Liver (tissue), 3 donors: ENCODE data around the gene PIN4.

Experiments used
- CTCF ChIP-seq: fragments of 150-350 bp; IDR thresholded peaks from 2 replicates; pipeline ENCODE4 v1.5.1; 2017; ENCODE audit warnings: improper control_type of control experiment, low read depth, low read length; ENCODE audit not compliant: missing input control
- FOXA1 ChIP-seq: IDR thresholded peaks from 2 replicates; pipeline ENCODE4 v1.6.1; 2016; ENCODE audit warnings: antibody characterized with exemption
- GABPA ChIP-seq, 2 donors: IDR thresholded peaks in 1 of 2; conservative IDR thresholded peaks in 1 of 2; 2 replicates each; pipeline ENCODE4 v1.6.1; 2016; ENCODE audit warnings: antibody characterized with exemption in 2 of 2, mild to moderate bottlenecking in 1 of 2, moderate library complexity in 1 of 2
- HNF4G ChIP-seq: IDR thresholded peaks from 2 replicates; pipeline ENCODE4 v1.6.1; 2016; ENCODE audit warnings: antibody characterized with exemption
- JUND ChIP-seq, 2 donors: IDR thresholded peaks; 2 replicates each; pipeline ENCODE4 v1.6.1; 2016; ENCODE audit warnings: antibody characterized with exemption in 2 of 2
- MAX ChIP-seq: IDR thresholded peaks from 2 replicates; pipeline ENCODE4 v1.6.1; 2016; ENCODE audit warnings: antibody characterized with exemption
- NR2F2 ChIP-seq: IDR thresholded peaks from 2 replicates; pipeline ENCODE4 v1.6.1; 2016; ENCODE audit warnings: antibody characterized with exemption
- RAD21 ChIP-seq, 2 donors: IDR thresholded peaks; 2 replicates each; pipeline ENCODE4 v1.6.1; 2016; ENCODE audit warnings: antibody characterized with exemption in 2 of 2, mild to moderate bottlenecking in 2 of 2
- YY1 ChIP-seq: IDR thresholded peaks from 2 replicates; pipeline ENCODE4 v1.6.1; 2016; ENCODE audit warnings: antibody characterized with exemption, mild to moderate bottlenecking
- TF ChIP-seq, protein P1 (sequence below): IDR thresholded peaks from 2 replicates; pipeline ENCODE4 v1.6.1; 2016; ENCODE audit warnings: antibody characterized with exemption, mild to moderate bottlenecking
- TF ChIP-seq, protein P2 (sequence below): IDR thresholded peaks from 2 replicates; pipeline ENCODE4 v1.6.1; 2016; ENCODE audit warnings: antibody characterized with exemption
- donor health status: healthy.
- donor health status: healthy.

- TF ChIP-seq RAD21 (IDR thresholded peaks at IDR 0.05) (no peak), NR2F2 (no peak), CTCF (no peak), YY1 (no peak), JUND (IDR thresholded peaks at IDR 0.05) (no peak), HNF4G (no peak), MAX (no peak), FOXA1 (no peak), GABPA (IDR thresholded peaks at IDR 0.05 in 1 of 2, conservative IDR thresholded peaks at IDR 0.05 in 1 of 2) (no peak)
- TF ChIP-seq, protein P1, sequence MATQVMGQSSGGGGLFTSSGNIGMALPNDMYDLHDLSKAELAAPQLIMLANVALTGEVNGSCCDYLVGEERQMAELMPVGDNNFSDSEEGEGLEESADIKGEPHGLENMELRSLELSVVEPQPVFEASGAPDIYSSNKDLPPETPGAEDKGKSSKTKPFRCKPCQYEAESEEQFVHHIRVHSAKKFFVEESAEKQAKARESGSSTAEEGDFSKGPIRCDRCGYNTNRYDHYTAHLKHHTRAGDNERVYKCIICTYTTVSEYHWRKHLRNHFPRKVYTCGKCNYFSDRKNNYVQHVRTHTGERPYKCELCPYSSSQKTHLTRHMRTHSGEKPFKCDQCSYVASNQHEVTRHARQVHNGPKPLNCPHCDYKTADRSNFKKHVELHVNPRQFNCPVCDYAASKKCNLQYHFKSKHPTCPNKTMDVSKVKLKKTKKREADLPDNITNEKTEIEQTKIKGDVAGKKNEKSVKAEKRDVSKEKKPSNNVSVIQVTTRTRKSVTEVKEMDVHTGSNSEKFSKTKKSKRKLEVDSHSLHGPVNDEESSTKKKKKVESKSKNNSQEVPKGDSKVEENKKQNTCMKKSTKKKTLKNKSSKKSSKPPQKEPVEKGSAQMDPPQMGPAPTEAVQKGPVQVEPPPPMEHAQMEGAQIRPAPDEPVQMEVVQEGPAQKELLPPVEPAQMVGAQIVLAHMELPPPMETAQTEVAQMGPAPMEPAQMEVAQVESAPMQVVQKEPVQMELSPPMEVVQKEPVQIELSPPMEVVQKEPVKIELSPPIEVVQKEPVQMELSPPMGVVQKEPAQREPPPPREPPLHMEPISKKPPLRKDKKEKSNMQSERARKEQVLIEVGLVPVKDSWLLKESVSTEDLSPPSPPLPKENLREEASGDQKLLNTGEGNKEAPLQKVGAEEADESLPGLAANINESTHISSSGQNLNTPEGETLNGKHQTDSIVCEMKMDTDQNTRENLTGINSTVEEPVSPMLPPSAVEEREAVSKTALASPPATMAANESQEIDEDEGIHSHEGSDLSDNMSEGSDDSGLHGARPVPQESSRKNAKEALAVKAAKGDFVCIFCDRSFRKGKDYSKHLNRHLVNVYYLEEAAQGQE = no peak
- TF ChIP-seq, protein P2, sequence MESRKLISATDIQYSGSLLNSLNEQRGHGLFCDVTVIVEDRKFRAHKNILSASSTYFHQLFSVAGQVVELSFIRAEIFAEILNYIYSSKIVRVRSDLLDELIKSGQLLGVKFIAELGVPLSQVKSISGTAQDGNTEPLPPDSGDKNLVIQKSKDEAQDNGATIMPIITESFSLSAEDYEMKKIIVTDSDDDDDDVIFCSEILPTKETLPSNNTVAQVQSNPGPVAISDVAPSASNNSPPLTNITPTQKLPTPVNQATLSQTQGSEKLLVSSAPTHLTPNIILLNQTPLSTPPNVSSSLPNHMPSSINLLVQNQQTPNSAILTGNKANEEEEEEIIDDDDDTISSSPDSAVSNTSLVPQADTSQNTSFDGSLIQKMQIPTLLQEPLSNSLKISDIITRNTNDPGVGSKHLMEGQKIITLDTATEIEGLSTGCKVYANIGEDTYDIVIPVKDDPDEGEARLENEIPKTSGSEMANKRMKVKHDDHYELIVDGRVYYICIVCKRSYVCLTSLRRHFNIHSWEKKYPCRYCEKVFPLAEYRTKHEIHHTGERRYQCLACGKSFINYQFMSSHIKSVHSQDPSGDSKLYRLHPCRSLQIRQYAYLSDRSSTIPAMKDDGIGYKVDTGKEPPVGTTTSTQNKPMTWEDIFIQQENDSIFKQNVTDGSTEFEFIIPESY = no peak
These were observed 43.6 kb upstream of the PIN4 start for GRCh38 chrX:72137846-72138495.
